ENCODE measurements around the gene SOX30. TPM values are rescaled to one million over a fixed set of nuclear protein-coding genes. Genes with fewer than 3 reads are reported as not detected.

Gene SOX30
- under 0.01 TPM in 1 of 2 replicates, not detected in the other for total RNA-seq

DNA sequence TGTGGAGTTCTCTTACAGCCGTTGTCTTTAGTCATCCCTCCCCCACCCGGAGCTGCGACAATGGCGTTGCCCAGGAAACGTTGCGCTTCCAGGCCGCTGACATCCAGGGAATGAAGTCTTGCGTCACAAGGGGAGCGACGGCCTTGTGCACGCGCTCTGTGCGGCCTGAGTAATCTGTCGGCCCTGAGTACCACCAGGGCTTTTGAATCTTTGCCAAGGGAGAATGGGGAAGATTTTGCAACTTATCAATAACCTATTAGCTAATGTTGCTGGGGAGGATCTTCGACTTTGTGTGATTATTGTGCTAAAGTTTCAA lies at the start of gene SOX30:
Gene SOX30, minus strand, starts transcription at position 62 of the 316 bp plus-strand sequence. CDS start 360 bp downstream, outside the sequence.

DNA sequence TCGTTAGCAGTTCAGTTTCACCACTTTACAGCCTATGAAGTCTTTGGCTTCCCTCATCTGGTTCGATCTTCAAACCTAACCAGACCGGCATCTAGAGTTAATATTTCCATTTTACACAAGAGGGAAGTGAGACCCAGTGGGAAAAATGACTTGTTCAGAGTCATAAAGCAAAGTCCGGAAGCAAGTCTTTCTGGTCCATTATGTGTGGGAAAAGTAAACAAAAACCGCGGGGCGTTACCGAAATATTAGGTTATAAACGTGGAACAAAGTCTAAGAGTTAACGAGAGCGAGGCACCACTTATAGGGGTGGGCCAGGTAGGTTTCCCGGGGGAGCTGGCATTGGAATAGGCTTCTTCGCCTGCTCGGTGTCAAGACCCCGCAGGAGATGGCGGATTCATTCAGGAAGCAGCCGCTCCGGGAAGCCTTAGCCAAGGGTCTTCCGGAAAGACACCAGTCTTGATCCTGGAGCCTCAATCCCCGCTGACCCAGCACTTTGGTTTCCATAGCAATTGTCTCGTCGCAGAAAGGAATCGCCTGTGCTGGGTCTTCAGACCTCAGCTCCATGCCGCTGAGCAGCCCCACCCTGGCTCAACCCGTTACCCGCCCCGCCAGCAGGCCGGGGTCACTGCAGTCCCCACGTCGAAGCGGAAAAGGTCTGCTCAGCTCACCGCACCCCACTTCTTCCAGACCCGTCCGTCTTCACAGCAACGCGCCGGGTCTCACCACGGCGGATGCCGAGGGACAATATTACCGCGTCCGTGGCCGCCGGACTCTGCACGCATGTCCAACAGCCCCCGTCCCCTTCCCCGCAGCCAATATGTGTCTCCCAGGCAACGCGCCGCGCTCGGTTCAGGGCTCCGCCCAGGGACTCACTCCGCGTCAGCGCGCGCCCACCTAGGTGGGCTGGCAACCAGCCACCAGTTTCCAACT lies 18.7 kb upstream of the SOX30 start, which contains the start of gene C5orf52:
Gene C5orf52, plus strand, starts transcription at position 872 of the 930 bp plus-strand sequence. CDS start 82 bp downstream, outside the sequence.

Small RNAs within 50 kb of the gene (small RNA-seq; reads per million reads assigned to genes)
- not detected for gene RNU6-390P (ENCODE audit: low replicate concordance)

Other genes with a start within 250 kb of the SOX30 start
- 0.57 and 1.8 TPM in 2 replicates for gene NIPAL4, start 192.2 kb downstream of the SOX30 start, total RNA-seq
- gene ADAM19, start 76.7 kb downstream of the SOX30 start, total RNA-seq, result 43.1 and 479 TPM in 2 replicates
- not detected in 2 replicates for gene C5orf52, start 19.1 kb upstream of the SOX30 start, total RNA-seq
- 16.5 and 47.7 TPM in 2 replicates for gene THG1L, start 79.0 kb upstream of the SOX30 start, total RNA-seq
- 2.0 and 7.4 TPM in 2 replicates for gene LSM11, start 91.3 kb upstream of the SOX30 start, total RNA-seq
- gene CLINT1, start 206.7 kb upstream of the SOX30 start, total RNA-seq, result 118 and 126 TPM in 2 replicates

Measured in placental pericyte (primary cell).